SK-N-SH (cell line): ENCODE results near the gene RPS5. TPM values are rescaled to one million over a fixed set of nuclear protein-coding genes. Genes with fewer than 3 reads are reported as not detected.

ENCODE experiments used
- CTCF ChIA-PET: fragments of 300-600, 350-600 bp; formaldehyde crosslinking; extraction: SDS; loops from one replicate; lab custom pipeline; 2021; lab: Yijun Ruan, JAX
- POLR2A ChIA-PET: fragments of 350-600 bp; sonication (Branson Sonifier 250); formaldehyde crosslinking; extraction: SDS; loops from one replicate; lab custom pipeline; 2020; ENCODE audit warnings: antibody characterized with exemption, inconsistent platforms; lab: Yijun Ruan, JAX
- DNase-seq: peaks from one replicate; pipeline ENCODE4 v3.0.0; 2012
- H2AFZ ChIP-seq: fragments of 200-600 bp; sonication (generic); 2 replicates; pipeline ENCODE4 v1.8.1; 2016; ENCODE audit warnings: antibody characterized with exemption, mild to moderate bottlenecking, low read depth
- H3F3A ChIP-seq: fragments of 200-600 bp; sonication (generic); replicated peaks from 2 replicates; pipeline ENCODE3; 2016; ENCODE audit warnings: antibody characterized with exemption, mild to moderate bottlenecking; ENCODE audit not compliant: insufficient read depth
- H3K27ac ChIP-seq, 2 experiments: fragments of 200-500 bp in 1 of 2; fragments of 200-600 bp in 1 of 2; sonication (Bioruptor generic) in 1 of 2; sonication (generic), shearing (Covaris generic) in 1 of 2; 2 replicates each; pipeline versions ENCODE4 v1.5.1 to v1.6.1; 2014 to 2016; ENCODE audit warnings: low read depth in 2 of 2, inconsistent platforms in 1 of 2, low read length in 1 of 2, mild to moderate bottlenecking in 1 of 2, mixed read lengths in 1 of 2
- H3K27me3 ChIP-seq: fragments of 200-600 bp; sonication (generic), shearing (Covaris generic); 2 replicates; pipeline ENCODE4 v1.6.1; 2016; ENCODE audit warnings: mixed run types; ENCODE audit not compliant: insufficient read depth
- H3K36me3 ChIP-seq, 2 experiments: fragments of 200-500 bp in 1 of 2; fragments of 200-600 bp in 1 of 2; sonication (Bioruptor generic) in 1 of 2; sonication (generic) in 1 of 2; replicated peaks in 1 of 2; 2 replicates each; pipeline versions ENCODE3 to v1.5.1; 2014 to 2016; ENCODE audit warnings: low read length in 1 of 2, mild to moderate bottlenecking in 1 of 2; ENCODE audit not compliant: insufficient read depth in 2 of 2, control insufficient read depth in 1 of 2
- H3K4me1 ChIP-seq, 2 experiments: fragments of 200-500 bp in 1 of 2; fragments of 200-600 bp in 1 of 2; sonication (Bioruptor generic) in 1 of 2; sonication (generic), shearing (Covaris generic) in 1 of 2; 2 replicates each; pipeline versions ENCODE4 v1.5.1 to v1.6.1; 2014 to 2016; ENCODE audit warnings: low read depth in 1 of 2, low read length in 1 of 2, mixed run types in 1 of 2; ENCODE audit not compliant: insufficient read depth in 2 of 2, control insufficient read depth in 1 of 2
- H3K4me2 ChIP-seq: fragments of 200-600 bp; sonication (generic), shearing (Covaris generic); 2 replicates; pipeline ENCODE4 v1.6.1; 2017; ENCODE audit warnings: mixed run types
- H3K4me3 ChIP-seq, 2 experiments: fragments of 200-500 bp in 1 of 2; fragments of 200-600 bp in 1 of 2; sonication (Bioruptor generic) in 1 of 2; sonication (generic), shearing (Covaris generic) in 1 of 2; 2 replicates each; pipeline versions ENCODE4 v1.5.1 to v1.8.1; 2014 to 2016; ENCODE audit warnings: low read depth in 2 of 2, inconsistent platforms in 1 of 2, low read length in 1 of 2, mild to moderate bottlenecking in 1 of 2, mixed read lengths in 1 of 2, moderate library complexity in 1 of 2
- H3K79me2 ChIP-seq: fragments of 200-600 bp; sonication (generic); 2 replicates; pipeline ENCODE4 v1.8.1; 2017; ENCODE audit warnings: mild to moderate bottlenecking; ENCODE audit not compliant: insufficient read depth
- H3K9ac ChIP-seq: fragments of 200-600 bp; sonication (generic); 2 replicates; pipeline ENCODE4 v1.6.1; 2017; ENCODE audit warnings: mixed run types
- H3K9me2 ChIP-seq: fragments of 200-600 bp; sonication (generic); 2 replicates; pipeline ENCODE4 v1.6.1; 2017; ENCODE audit warnings: mixed run types
- H3K9me3 ChIP-seq: fragments of 200-600 bp; sonication (generic); 2 replicates; pipeline ENCODE4 v1.6.1; 2017; ENCODE audit warnings: mixed run types, mild to moderate bottlenecking, moderate library complexity
- H4K20me1 ChIP-seq: fragments of 200-600 bp; sonication (generic); 2 replicates; pipeline ENCODE4 v1.6.1; 2017; ENCODE audit warnings: mild to moderate bottlenecking, mixed run types; ENCODE audit not compliant: insufficient read depth
- CHD2 ChIP-seq: fragments of 150-350 bp; IDR thresholded peaks from 2 replicates; pipeline ENCODE4 v1.6.1; 2018; ENCODE audit warnings: low read length; ENCODE audit not compliant: partially characterized antibody
- FOSL2 ChIP-seq: IDR thresholded peaks from 2 replicates; pipeline ENCODE4 v1.4.0; 2012; ENCODE audit warnings: low read depth, mild to moderate bottlenecking, moderate library complexity, borderline replicate concordance
- GATA2 ChIP-seq: sonication (generic); formaldehyde crosslinking; IDR thresholded peaks from 2 replicates; pipeline ENCODE4 v1.5.0; 2020; ENCODE audit warnings: mild to moderate bottlenecking, missing genetic modification reagents
- MAX ChIP-seq: IDR thresholded peaks from 2 replicates; pipeline ENCODE4 v1.4.0; 2012; ENCODE audit warnings: low read depth
- MXI1 ChIP-seq: IDR thresholded peaks from 2 replicates; pipeline ENCODE4 v1.6.1; 2012; ENCODE audit warnings: mild to moderate bottlenecking, low read depth, low read length, improper control_type of control experiment
- NFIC ChIP-seq: IDR thresholded peaks from 2 replicates; pipeline ENCODE4 v1.4.0; 2012; ENCODE audit warnings: borderline replicate concordance
- NRF1 ChIP-seq: IDR thresholded peaks from 2 replicates; pipeline ENCODE4 v1.6.1; 2012; ENCODE audit warnings: low read depth, mild to moderate bottlenecking, low read length
- RCOR1 ChIP-seq: fragments of 150-350 bp; IDR thresholded peaks from 2 replicates; pipeline ENCODE4 v1.6.1; 2017; ENCODE audit warnings: antibody characterized with exemption, low read length
- REST ChIP-seq: IDR thresholded peaks from 2 replicates; pipeline ENCODE4 v1.6.1; 2012; ENCODE audit warnings: mild to moderate bottlenecking, low read depth, low read length, moderate library complexity
- RFX5 ChIP-seq: IDR thresholded peaks from 2 replicates; pipeline ENCODE4 v1.6.1; 2012; ENCODE audit warnings: mild to moderate bottlenecking, improper control_type of control experiment, low read length
- SMC3 ChIP-seq: IDR thresholded peaks from 2 replicates; pipeline ENCODE4 v1.6.1; 2012; ENCODE audit warnings: low read depth, low read length, improper control_type of control experiment
- TAF1 ChIP-seq: IDR thresholded peaks from 2 replicates; pipeline ENCODE4 v1.6.1; 2012; ENCODE audit warnings: low read depth, mild to moderate bottlenecking, low read length, moderate library complexity, borderline replicate concordance
- TCF12 ChIP-seq: IDR thresholded peaks from 2 replicates; pipeline ENCODE4 v1.4.0; 2012
- TEAD4 ChIP-seq: IDR thresholded peaks from 2 replicates; pipeline ENCODE4 v1.4.0; 2012; ENCODE audit warnings: mild to moderate bottlenecking, borderline replicate concordance; ENCODE audit not compliant: insufficient read depth
- ZBTB33 ChIP-seq: IDR thresholded peaks from 2 replicates; pipeline ENCODE4 v1.4.0; 2012; ENCODE audit warnings: low read depth, borderline replicate concordance
- WGBS: methylation state at CpG from one replicate; pipeline ENCODE4 v1.1.6; 2017; ENCODE audit warnings: low lambda C conversion rate; 5-methylcytosine and 5-hydroxymethylcytosine counted together
- polyA plus RNA-seq, 3 experiments: library from polyadenylated mRNA; depleted of rRNA; stranded (reverse); fragments of >200 nt; gene quantifications; 2 replicates each; pipeline ENCODE4 v1.2.3, GENCODE V29; 2012
- TF ChIP-seq, protein P1 (sequence below): fragments of 150-350 bp; IDR thresholded peaks from 2 replicates; pipeline ENCODE4 v1.6.1; 2016; ENCODE audit warnings: mild to moderate bottlenecking, low read depth, low read length

RPS5 gene
- polyA plus RNA-seq, 1 of the 3 experiments (the other 2 are of a cell fraction): 4,334 TPM

GRCh38 chr19:58409010-58409790 lies 22.1 kb downstream of the RPS5 start (continued):
- TF ChIP-seq ZBTB33: no peak
- TF ChIP-seq TCF12: no peak
- TF ChIP-seq MAX: peak; percentile 40; the same call in 1 of the 2 replicates
- no peak for TF ChIP-seq SMC3
- no peak for TF ChIP-seq GATA2 (CRISPR knock-in tag)
- peak; percentile 41; the same call in 1 of the 2 replicates for TF ChIP-seq NRF1

GRCh38 chr19:58416604-58417003 lies 29.5 kb downstream of the RPS5 start:
- 0 out of 2 replicates have a peak, but pooled peaks cover 3% of the 10 kb centered on the region for H3K9me3 ChIP-seq
- no peaks in the 10 kb centered on the region for H4K20me1 ChIP-seq
- no peak for DNase-seq
- H2AFZ ChIP-seq: no peak overlapping the region
- peaks cover 7% of the 10 kb centered on the region for H3F3A ChIP-seq
- H3K9ac ChIP-seq: no peak overlapping the region
- peaks cover 26 to 42% of the 10 kb centered on the region in 2 experiments for H3K36me3 ChIP-seq
- no peak overlapping the region for H3K4me3 ChIP-seq
- H3K4me2 ChIP-seq: no peak overlapping the region
- H3K9me2 ChIP-seq: no peaks in the 10 kb centered on the region
- ChIA-PET CTCF (no interaction called here), POLR2A (no interaction called here)
- peaks cover 36% of the 10 kb centered on the region for H3K79me2 ChIP-seq
- H3K27me3 ChIP-seq: no peaks in the 10 kb centered on the region
- whole genome bisulfite sequencing: 94% methylated on average over 5 of the region's 5 CpGs
- TF ChIP-seq CHD2 (no peak), MXI1 (no peak), ZBTB33 (no peak), REST (no peak), TAF1 (no peak), TCF12 (no peak), RFX5 (no peak), RCOR1 (no peak), MAX (no peak), NFIC (no peak), FOSL2 (no peak), TEAD4 (no peak)
- TF ChIP-seq, protein P1, sequence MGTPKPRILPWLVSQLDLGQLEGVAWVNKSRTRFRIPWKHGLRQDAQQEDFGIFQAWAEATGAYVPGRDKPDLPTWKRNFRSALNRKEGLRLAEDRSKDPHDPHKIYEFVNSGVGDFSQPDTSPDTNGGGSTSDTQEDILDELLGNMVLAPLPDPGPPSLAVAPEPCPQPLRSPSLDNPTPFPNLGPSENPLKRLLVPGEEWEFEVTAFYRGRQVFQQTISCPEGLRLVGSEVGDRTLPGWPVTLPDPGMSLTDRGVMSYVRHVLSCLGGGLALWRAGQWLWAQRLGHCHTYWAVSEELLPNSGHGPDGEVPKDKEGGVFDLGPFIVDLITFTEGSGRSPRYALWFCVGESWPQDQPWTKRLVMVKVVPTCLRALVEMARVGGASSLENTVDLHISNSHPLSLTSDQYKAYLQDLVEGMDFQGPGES: no peak
- no peak overlapping the region for H3K27ac ChIP-seq
- no peaks in the 10 kb centered on the region for H3K4me1 ChIP-seq
